NCI-H2171 treated with DMSO at 0.1 percent for 48 hours (cell line): Measurements from ENCODE around the gene WDSUB1.

ENCODE experiments used
- DNase-seq: peaks from one replicate; lab custom pipeline; 2025; lab: John Stamatoyannopoulos, UW

WDSUB1 gene

GRCh38 chr2:159199236-159199635 is 87.3 kb downstream of the WDSUB1 start:
- DNase-seq, result no peak

- DNase-seq, result no peak
Measured at GRCh38 chr2:159196393-159196925, 90.0 kb downstream of the WDSUB1 start.

GRCh38 chr2:159195697-159196096 is 90.8 kb downstream of the WDSUB1 start:
- no peak for DNase-seq

- no peak for DNase-seq
Measured at GRCh38 chr2:159194241-159194640, 92.3 kb downstream of the WDSUB1 start.

- DNase-seq, result no peak
Measured at GRCh38 chr2:159193791-159194190, 92.7 kb downstream of the WDSUB1 start.

- DNase-seq, result no peak
Measured at GRCh38 chr2:159192371-159192918, 94.1 kb downstream of the WDSUB1 start.

GRCh38 chr2:159188449-159188848 is 98.1 kb downstream of the WDSUB1 start:
- DNase-seq, result no peak

GRCh38 chr2:159187106-159187505 is 99.4 kb downstream of the WDSUB1 start:
- DNase-seq, result no peak

GRCh38 chr2:159186462-159186861 is 100.0 kb downstream of the WDSUB1 start:
- no peak for DNase-seq
